Trophoblast cell (in vitro differentiated cells and primary cell): ENCODE data around the gene KIAA1549.

Experiments used
- DNase-seq, 2 donors: peaks; one replicate each; pipeline ENCODE4 v3.0.0-alpha.2; 2016
- H2AFZ ChIP-seq: 2 replicates; pipeline ENCODE4 v1.6.1; 2013; ENCODE audit warnings: low read length, moderate library complexity, mild to moderate bottlenecking; ENCODE audit not compliant: insufficient read depth, poor library complexity
- H2AK5ac ChIP-seq: 2 replicates; pipeline ENCODE4 v1.6.1; 2013; ENCODE audit warnings: mild to moderate bottlenecking, low read length
- H2BK120ac ChIP-seq: 2 replicates; pipeline ENCODE4 v1.6.1; 2013; ENCODE audit warnings: low read length, mild to moderate bottlenecking, moderate library complexity; ENCODE audit not compliant: insufficient read depth, poor library complexity
- H2BK12ac ChIP-seq: 2 replicates; pipeline ENCODE4 v1.6.1; 2013; ENCODE audit warnings: mild to moderate bottlenecking, low read length, moderate library complexity
- H2BK5ac ChIP-seq: 2 replicates; pipeline ENCODE4 v1.6.1; 2013; ENCODE audit warnings: low read length, low read depth, moderate library complexity, mild to moderate bottlenecking; ENCODE audit not compliant: poor library complexity
- H3K14ac ChIP-seq: 2 replicates; pipeline ENCODE4 v1.6.1; 2013; ENCODE audit warnings: mild to moderate bottlenecking, low read length
- H3K18ac ChIP-seq: 2 replicates; pipeline ENCODE4 v1.6.1; 2013; ENCODE audit warnings: mild to moderate bottlenecking, low read length
- H3K23ac ChIP-seq: 2 replicates; pipeline ENCODE4 v1.6.1; 2013; ENCODE audit warnings: low read length
- H3K27ac ChIP-seq: 2 replicates; pipeline ENCODE4 v1.5.1; 2013; ENCODE audit warnings: low read depth, mild to moderate bottlenecking, inconsistent platforms, low read length, moderate library complexity
- H3K27me3 ChIP-seq: 2 replicates; pipeline ENCODE4 v1.6.1; 2013; ENCODE audit warnings: inconsistent platforms, mild to moderate bottlenecking, low read length, moderate library complexity; ENCODE audit not compliant: insufficient read depth
- H3K36me3 ChIP-seq, 2 experiments: 1 replicate in 1 of 2; 2 replicates in 1 of 2; pipeline ENCODE4 v1.6.1; 2013; ENCODE audit warnings: low read length in 2 of 2, mild to moderate bottlenecking in 2 of 2, moderate library complexity in 1 of 2; ENCODE audit not compliant: insufficient read depth in 2 of 2, control insufficient read depth in 1 of 2
- H3K4ac ChIP-seq: 2 replicates; pipeline ENCODE4 v1.6.1; 2013; ENCODE audit warnings: low read depth, mild to moderate bottlenecking, low read length, moderate library complexity
- H3K4me1 ChIP-seq, 2 experiments: 1 replicate in 1 of 2; 2 replicates in 1 of 2; pipeline ENCODE4 v1.6.1; 2013; ENCODE audit warnings: low read length in 2 of 2, mild to moderate bottlenecking in 2 of 2, moderate library complexity in 1 of 2; ENCODE audit not compliant: insufficient read depth in 2 of 2, control insufficient read depth in 1 of 2
- H3K4me2 ChIP-seq: 2 replicates; pipeline ENCODE4 v1.6.1; 2013; ENCODE audit warnings: inconsistent platforms, mild to moderate bottlenecking, low read length, moderate library complexity
- H3K4me3 ChIP-seq: 2 replicates; pipeline ENCODE4 v1.5.1; 2013; ENCODE audit warnings: mild to moderate bottlenecking, low read depth, low read length, inconsistent platforms
- H3K79me1 ChIP-seq: one replicate; pipeline ENCODE4 v1.6.1; 2013; ENCODE audit warnings: low read length
- H3K79me2 ChIP-seq: 2 replicates; pipeline ENCODE4 v1.6.1; 2013; ENCODE audit warnings: low read length, mild to moderate bottlenecking; ENCODE audit not compliant: control insufficient read depth, insufficient read depth, poor library complexity
- H3K9ac ChIP-seq: 2 replicates; pipeline ENCODE4 v1.6.1; 2013; ENCODE audit warnings: mild to moderate bottlenecking, low read length
- H3K9me3 ChIP-seq: 2 replicates; pipeline ENCODE4 v1.6.1; 2013; ENCODE audit warnings: low read depth, mild to moderate bottlenecking, control low read depth, inconsistent platforms, low read length; ENCODE audit not compliant: insufficient read depth
- H4K12ac ChIP-seq: 2 replicates; pipeline ENCODE4 v1.6.1; 2013; ENCODE audit warnings: low read depth, mild to moderate bottlenecking, low read length, moderate library complexity
- H4K8ac ChIP-seq: 2 replicates; pipeline ENCODE4 v1.6.1; 2013; ENCODE audit warnings: low read depth, mild to moderate bottlenecking, low read length, moderate library complexity
- H4K91ac ChIP-seq: one replicate; pipeline ENCODE4 v1.6.1; 2013; ENCODE audit warnings: low read depth, mild to moderate bottlenecking, low read length, moderate library complexity
- WGBS: extraction: QIAGEN DNeasy Blood & Tissue Kit; methylation state at CpG from one replicate; pipeline ENCODE4 v1.1.7; 2013; ENCODE audit warnings: missing lambda C conversion rate; ENCODE audit not compliant: insufficient read length, insufficient coverage; ENCODE audit errors: extremely low coverage; 5-methylcytosine and 5-hydroxymethylcytosine counted together

Gene KIAA1549

DNA sequence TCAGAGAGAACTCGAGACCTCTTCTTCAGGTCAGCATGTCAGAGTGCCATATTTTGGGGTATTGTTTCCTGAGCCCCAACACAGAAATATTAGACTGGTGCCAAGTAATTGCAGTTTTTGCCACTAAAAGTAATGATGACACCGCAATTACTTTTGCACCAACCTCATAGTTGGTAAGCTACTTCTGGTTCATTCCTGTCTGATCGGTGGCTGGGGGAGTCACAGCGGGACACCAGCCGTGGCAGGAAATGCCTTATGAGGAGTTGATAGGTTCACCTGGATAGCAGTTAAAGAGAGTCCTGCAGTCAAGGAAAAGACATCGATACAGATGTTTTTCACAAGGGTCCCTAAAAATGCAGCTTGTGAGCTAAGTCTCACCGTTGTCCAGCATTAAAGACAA, 159.3 kb downstream of the KIAA1549 start:
- Histone ChIP-seq H4K12ac (no peak overlapping the region), H3K4me2 (no peak overlapping the region), H3K14ac (no peak overlapping the region), H3K79me1 (no peaks in the 10 kb centered on the region), H3K36me3 (no peaks in the 10 kb centered on the region), H3K79me2 (no peaks in the 10 kb centered on the region), H4K91ac (no peak overlapping the region), H4K8ac (no peak overlapping the region), H2BK120ac (no peak overlapping the region), H3K27ac (no peak overlapping the region), H2BK12ac (no peak overlapping the region), H3K18ac (no peak overlapping the region), H3K27me3 (no peaks in the 10 kb centered on the region), H3K4me3 (no peak overlapping the region), H3K9me3 (no peaks in the 10 kb centered on the region), H2AK5ac (no peak overlapping the region), H3K4ac (no peak overlapping the region), H3K23ac (no peak overlapping the region), H3K4me1 (peaks cover 0 to 4% of the 10 kb centered on the region in 2 experiments), H2BK5ac (no peak overlapping the region), H3K9ac (no peak overlapping the region), H2AFZ (no peak overlapping the region)
- no peak for DNase-seq
- no CpG with 5 or more reads among the region's 7 CpGs for WGBS

GRCh38 chr7:138819625-138820024, 161.6 kb downstream of the KIAA1549 start:
- no peak overlapping the region for H3K9ac ChIP-seq
- no peak overlapping the region for H2AFZ ChIP-seq
- WGBS: no CpG with 5 or more reads among the region's 3 CpGs

GRCh38 chr7:138816650-138817049, 164.5 kb downstream of the KIAA1549 start:
- no peak overlapping the region for H4K8ac ChIP-seq
- H3K79me2 ChIP-seq: no peaks in the 10 kb centered on the region
- H3K27ac ChIP-seq: no peak overlapping the region
- H2AFZ ChIP-seq: no peak overlapping the region
- no peaks in the 10 kb centered on the region for H3K36me3 ChIP-seq
- no peak overlapping the region for H4K91ac ChIP-seq
- no peak overlapping the region for H3K9ac ChIP-seq
- no peak overlapping the region for H3K18ac ChIP-seq
- H3K23ac ChIP-seq: no peak overlapping the region
- WGBS: no CpG with 5 or more reads among the region's 1 CpG
- no peaks in the 10 kb centered on the region for H3K27me3 ChIP-seq
- no peak overlapping the region for H2AK5ac ChIP-seq
- H3K9me3 ChIP-seq: no peaks in the 10 kb centered on the region
- H2BK12ac ChIP-seq: no peak overlapping the region
- H3K4ac ChIP-seq: no peak overlapping the region
- no peak overlapping the region for H2BK5ac ChIP-seq
- no peak overlapping the region for H3K4me3 ChIP-seq
- DNase-seq: no peak
- no peaks in the 10 kb centered on the region for H3K79me1 ChIP-seq
- no peak overlapping the region for H4K12ac ChIP-seq
- no peak overlapping the region for H3K4me2 ChIP-seq
- H2BK120ac ChIP-seq: no peak overlapping the region
- no peak overlapping the region for H3K14ac ChIP-seq
- peaks cover 0 to 4% of the 10 kb centered on the region in 2 experiments for H3K4me1 ChIP-seq

More at GRCh38 chr7:138819625-138820024, 161.6 kb downstream of the KIAA1549 start:
- Histone ChIP-seq H3K79me1 (no peaks in the 10 kb centered on the region), H3K14ac (no peak overlapping the region), H2BK5ac (no peak overlapping the region), H3K4me3 (no peak overlapping the region), H4K91ac (no peak overlapping the region), H3K4ac (no peak overlapping the region), H4K8ac (no peak overlapping the region), H3K27me3 (no peaks in the 10 kb centered on the region), H3K4me2 (no peak overlapping the region), H2AK5ac (no peak overlapping the region), H2BK12ac (no peak overlapping the region), H3K9me3 (no peaks in the 10 kb centered on the region), H3K23ac (no peak overlapping the region), H3K79me2 (no peaks in the 10 kb centered on the region), H3K27ac (no peak overlapping the region), H3K18ac (no peak overlapping the region), H3K36me3 (no peaks in the 10 kb centered on the region), H3K4me1 (peaks cover 0 to 4% of the 10 kb centered on the region in 2 experiments), H4K12ac (no peak overlapping the region), H2BK120ac (no peak overlapping the region)
- no peak for DNase-seq

DNA sequence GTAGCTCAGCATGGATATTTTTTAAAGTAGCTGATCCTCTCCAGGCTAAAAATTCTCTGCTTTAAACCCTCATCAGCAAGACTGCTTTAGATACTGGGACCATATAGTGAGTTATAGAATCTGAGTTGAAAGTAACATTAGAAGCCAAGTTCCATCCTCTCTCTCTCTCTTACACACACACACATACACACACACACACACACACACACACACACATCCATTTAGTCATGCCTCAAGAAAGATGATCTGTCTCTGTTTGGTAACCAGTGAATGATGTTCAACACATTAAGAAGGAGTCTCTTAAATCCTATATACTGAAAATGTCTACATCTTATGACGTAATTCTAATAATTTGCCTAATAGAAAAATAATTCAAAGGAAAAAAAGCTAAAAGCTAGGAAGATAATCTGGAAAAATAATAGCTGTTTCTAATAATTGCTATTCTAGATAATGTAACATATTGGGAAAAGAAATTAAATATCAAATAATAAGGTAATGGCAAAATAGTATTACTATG, 166.3 kb downstream of the KIAA1549 start:
- Histone ChIP-seq H2BK120ac (no peak overlapping the region), H3K4ac (no peak overlapping the region), H2AFZ (no peak overlapping the region), H3K14ac (no peak overlapping the region), H3K4me3 (no peak overlapping the region), H2BK5ac (no peak overlapping the region), H3K36me3 (no peaks in the 10 kb centered on the region), H4K91ac (no peak overlapping the region), H3K23ac (no peak overlapping the region), H2AK5ac (no peak overlapping the region), H3K27ac (no peak overlapping the region), H4K12ac (no peak overlapping the region), H3K9ac (no peak overlapping the region), H3K9me3 (no peaks in the 10 kb centered on the region), H2BK12ac (no peak overlapping the region), H3K79me2 (no peaks in the 10 kb centered on the region), H3K79me1 (no peaks in the 10 kb centered on the region), H3K4me1 (no peaks in the 10 kb centered on the region), H3K4me2 (no peak overlapping the region), H3K27me3 (no peaks in the 10 kb centered on the region), H4K8ac (no peak overlapping the region), H3K18ac (no peak overlapping the region)
- DNase-seq: no peak
- WGBS: no CpG with 5 or more reads among the region's 1 CpG
